Suprapubic skin (tissue), 3 donors: Measurements from ENCODE around the gene DSPP.

Experiments used
- POLR2A ChIP-seq, 2 donors: fragments of 450-650 bp; IDR thresholded peaks; one replicate each; pipeline ENCODE4 v1.6.1; 2017; ENCODE audit warnings: antibody characterized with exemption in 2 of 2, mild to moderate bottlenecking in 2 of 2, moderate library complexity in 2 of 2
- TF ChIP-seq, protein P1 (sequence below), 2 donors: fragments of 200-600 bp in 1 of 2; fragments of 450-650 bp in 1 of 2; sonication (generic) in 1 of 2; IDR thresholded peaks; one replicate each; pipeline ENCODE4 v1.5.1; 2016 to 2019; ENCODE audit warnings: antibody characterized with exemption in 2 of 2, mild to moderate bottlenecking in 1 of 2, moderate library complexity in 1 of 2

DNA sequence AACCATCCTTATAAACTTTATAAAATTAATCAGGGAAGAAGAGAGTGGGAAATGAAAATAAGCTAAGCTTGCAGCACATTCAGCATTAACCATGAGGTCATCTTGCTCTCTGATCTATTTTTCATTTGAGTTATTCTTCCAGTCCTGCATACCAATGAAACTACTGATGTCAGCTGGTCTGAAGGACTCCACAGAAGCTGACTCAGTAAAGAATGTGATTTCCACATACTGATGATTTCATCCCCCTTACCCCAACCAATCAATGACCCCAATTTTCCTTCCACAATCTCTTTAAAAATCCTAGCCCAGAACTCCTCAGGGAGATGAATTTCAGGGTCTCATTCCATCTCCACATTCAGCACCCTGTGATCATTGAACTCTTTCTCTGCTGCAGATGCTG is 18.8 kb upstream of the DSPP start:
- TF ChIP-seq, protein P1, sequence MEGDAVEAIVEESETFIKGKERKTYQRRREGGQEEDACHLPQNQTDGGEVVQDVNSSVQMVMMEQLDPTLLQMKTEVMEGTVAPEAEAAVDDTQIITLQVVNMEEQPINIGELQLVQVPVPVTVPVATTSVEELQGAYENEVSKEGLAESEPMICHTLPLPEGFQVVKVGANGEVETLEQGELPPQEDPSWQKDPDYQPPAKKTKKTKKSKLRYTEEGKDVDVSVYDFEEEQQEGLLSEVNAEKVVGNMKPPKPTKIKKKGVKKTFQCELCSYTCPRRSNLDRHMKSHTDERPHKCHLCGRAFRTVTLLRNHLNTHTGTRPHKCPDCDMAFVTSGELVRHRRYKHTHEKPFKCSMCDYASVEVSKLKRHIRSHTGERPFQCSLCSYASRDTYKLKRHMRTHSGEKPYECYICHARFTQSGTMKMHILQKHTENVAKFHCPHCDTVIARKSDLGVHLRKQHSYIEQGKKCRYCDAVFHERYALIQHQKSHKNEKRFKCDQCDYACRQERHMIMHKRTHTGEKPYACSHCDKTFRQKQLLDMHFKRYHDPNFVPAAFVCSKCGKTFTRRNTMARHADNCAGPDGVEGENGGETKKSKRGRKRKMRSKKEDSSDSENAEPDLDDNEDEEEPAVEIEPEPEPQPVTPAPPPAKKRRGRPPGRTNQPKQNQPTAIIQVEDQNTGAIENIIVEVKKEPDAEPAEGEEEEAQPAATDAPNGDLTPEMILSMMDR (IDR thresholded peaks at IDR 0.05) = no peak
- no peak for TF ChIP-seq POLR2A (IDR thresholded peaks at IDR 0.05)
